Suprapubic skin (tissue), 3 donors: ENCODE results near the gene MN1.

Experiments
- CTCF ChIP-seq, 2 donors: fragments of 200-600 bp in 1 of 2; fragments of 450-650 bp in 1 of 2; sonication (generic) in 1 of 2; IDR thresholded peaks; one replicate each; pipeline ENCODE4 v1.5.1; 2016 to 2019; ENCODE audit warnings: antibody characterized with exemption in 2 of 2, mild to moderate bottlenecking in 1 of 2, moderate library complexity in 1 of 2
- POLR2A ChIP-seq, 2 donors: fragments of 450-650 bp; IDR thresholded peaks; one replicate each; pipeline ENCODE4 v1.6.1; 2017; ENCODE audit warnings: antibody characterized with exemption in 2 of 2, mild to moderate bottlenecking in 2 of 2, moderate library complexity in 2 of 2

- TF ChIP-seq CTCF (IDR thresholded peaks at IDR 0.05) (no peak), POLR2A (IDR thresholded peaks at IDR 0.05) (no peak)
Observed at GRCh38 chr22:27811778-27812177, 10.2 kb upstream of the MN1 start.
